ENCODE data around the gene CASQ2. TPM values are rescaled to one million over a fixed set of nuclear protein-coding genes. Genes with fewer than 3 reads are reported as not detected.
"Not testable (repeated sequence)": the region's sequence is repeated elsewhere in the genome, so short reads cannot be mapped to it uniquely, and the experiment has no call there.

The CASQ2 gene
- total RNA-seq, 5 donors from 2014 or later (not counting 1 experiment from before 2014, with no cell fraction given): not detected

- Mint-ChIP-seq H3K27ac (no peak overlapping the region), H3K36me3 (no peaks in the 10 kb centered on the region), H3K4me1 (no peaks in the 10 kb centered on the region), H3K9me3 (peaks cover 0 to 14% (median 6%) of the 10 kb centered on the region in 3 donors), H3K27me3 (peaks cover 27 to 38% of the 10 kb centered on the region in 2 donors), H3K4me3 (no peak overlapping the region)
- Histone ChIP-seq H3K27ac (ENCODE audit: low read length) (no peak overlapping the region), H3K27me3 (replicated peaks in 1 of 2; ENCODE audit: control insufficient read depth in 2 of 2, extremely low read depth in 1 of 2, insufficient read depth in 2 of 2, low read length in 1 of 2) (no peaks in the 10 kb centered on the region), H3K4me1 (ENCODE audit: control insufficient read depth in 1 of 2, extremely low read depth in 1 of 2, insufficient read depth in 2 of 2, low read length in 2 of 2) (no peaks in the 10 kb centered on the region), H3K4me3 (ENCODE audit: control insufficient read depth in 1 of 2, extremely low read depth in 1 of 2, low read length in 1 of 2) (no peak overlapping the region), H3K36me3 (ENCODE audit: control insufficient read depth in 2 of 2, extremely low read depth in 1 of 2, insufficient read depth in 1 of 2, low read length in 1 of 2) (no peaks in the 10 kb centered on the region), H3K9me3 (no peaks in the 10 kb centered on the region)
- ChIA-PET POLR2A (no interaction called here), CTCF (interaction anchor here in 1 of 2 donors (0.6 kb wide), 1 partner anchor 194 kb away, joined by 3 read pairs; no protein-coding TSS in a partner anchor)
- no peak for DNase-seq
- ATAC-seq (replicated peaks in 1 of 4): no peak
Observed at GRCh38 chr1:115783311-115783710, 14.8 kb upstream of the CASQ2 start.

GRCh38 chr1:115782571-115783281 is 14.2 kb upstream of the CASQ2 start:
- ChIA-PET CTCF (no interaction called here), POLR2A (no interaction called here)
- peaks cover 27 to 38% of the 10 kb centered on the region in 2 donors for H3K27me3 Mint-ChIP-seq

GRCh38 chr1:115781851-115782250 is 13.3 kb upstream of the CASQ2 start:
- POLR2A ChIA-PET: interaction anchor here in 1 of 2 donors (0.6 kb wide), 1 partner anchor 180 kb away, joined by 3 read pairs; no protein-coding TSS in a partner anchor
- 80% methylated on average over 1 of the region's 3 CpGs for WGBS (ENCODE audit: insufficient coverage)

More at GRCh38 chr1:115782571-115783281, 14.2 kb upstream of the CASQ2 start:
- ATAC-seq (replicated peaks in 1 of 4) (no peak), DNase-seq (no peak)
- Mint-ChIP-seq H3K9me3 (peaks cover 0 to 14% (median 6%) of the 10 kb centered on the region in 3 donors), H3K4me3 (no peak overlapping the region), H3K36me3 (no peaks in the 10 kb centered on the region), H3K27ac (no peak overlapping the region), H3K4me1 (no peaks in the 10 kb centered on the region)
- Histone ChIP-seq H3K36me3 (ENCODE audit: control insufficient read depth in 2 of 2, extremely low read depth in 1 of 2, insufficient read depth in 1 of 2, low read length in 1 of 2) (no peaks in the 10 kb centered on the region), H3K27me3 (replicated peaks in 1 of 2; ENCODE audit: control insufficient read depth in 2 of 2, extremely low read depth in 1 of 2, insufficient read depth in 2 of 2, low read length in 1 of 2) (no peaks in the 10 kb centered on the region), H3K27ac (ENCODE audit: low read length) (no peak overlapping the region), H3K4me1 (ENCODE audit: control insufficient read depth in 1 of 2, extremely low read depth in 1 of 2, insufficient read depth in 2 of 2, low read length in 2 of 2) (no peaks in the 10 kb centered on the region), H3K9me3 (no peaks in the 10 kb centered on the region), H3K4me3 (ENCODE audit: control insufficient read depth in 1 of 2, extremely low read depth in 1 of 2, low read length in 1 of 2) (no peak overlapping the region)
- no CpG with 5 or more reads among the region's 1 CpG for WGBS (ENCODE audit: insufficient coverage)

GRCh38 chr1:115781343-115781742 is 12.8 kb upstream of the CASQ2 start:
- no peak for DNase-seq
- WGBS (ENCODE audit: insufficient coverage): no CpG with 5 or more reads among the region's 1 CpG
- Mint-ChIP-seq H3K27ac (no peak overlapping the region), H3K9me3 (peaks cover 0 to 7% (median 0%) of the 10 kb centered on the region in 3 donors), H3K4me3 (no peak overlapping the region), H3K27me3 (peaks cover 30 to 40% of the 10 kb centered on the region in 2 donors), H3K4me1 (no peaks in the 10 kb centered on the region), H3K36me3 (no peaks in the 10 kb centered on the region)
- H3K9me3 ChIP-seq: no peaks in the 10 kb centered on the region
- H3K4me1 ChIP-seq (ENCODE audit: control insufficient read depth in 1 of 2, extremely low read depth in 1 of 2, insufficient read depth in 2 of 2, low read length in 2 of 2): no peaks in the 10 kb centered on the region
- CTCF ChIA-PET: no interaction called here
- H3K27ac ChIP-seq (ENCODE audit: low read length): no peak overlapping the region
- no peak for ATAC-seq (replicated peaks in 1 of 4)
- no peaks in the 10 kb centered on the region for H3K36me3 ChIP-seq (ENCODE audit: control insufficient read depth in 2 of 2, extremely low read depth in 1 of 2, insufficient read depth in 1 of 2, low read length in 1 of 2)
- H3K27me3 ChIP-seq (replicated peaks in 1 of 2; ENCODE audit: control insufficient read depth in 2 of 2, extremely low read depth in 1 of 2, insufficient read depth in 2 of 2, low read length in 1 of 2): peaks cover 0 to 3% of the 10 kb centered on the region in 2 experiments
- POLR2A ChIA-PET: interaction anchor here in 1 of 2 donors (0.6 kb wide), 1 partner anchor 181 kb away, joined by 3 read pairs; no protein-coding TSS in a partner anchor
- H3K4me3 ChIP-seq (ENCODE audit: control insufficient read depth in 1 of 2, extremely low read depth in 1 of 2, low read length in 1 of 2): no peak overlapping the region

More at GRCh38 chr1:115781851-115782250, 13.3 kb upstream of the CASQ2 start:
- Mint-ChIP-seq H3K9me3 (peaks cover 0 to 10% (median 2%) of the 10 kb centered on the region in 3 donors), H3K36me3 (no peaks in the 10 kb centered on the region), H3K4me3 (no peak overlapping the region), H3K27me3 (peaks cover 28 to 40% of the 10 kb centered on the region in 2 donors), H3K27ac (no peak overlapping the region), H3K4me1 (no peaks in the 10 kb centered on the region)
- Histone ChIP-seq H3K9me3 (no peaks in the 10 kb centered on the region), H3K27ac (ENCODE audit: low read length) (no peak overlapping the region), H3K36me3 (ENCODE audit: control insufficient read depth in 2 of 2, extremely low read depth in 1 of 2, insufficient read depth in 1 of 2, low read length in 1 of 2) (no peaks in the 10 kb centered on the region), H3K4me1 (ENCODE audit: control insufficient read depth in 1 of 2, extremely low read depth in 1 of 2, insufficient read depth in 2 of 2, low read length in 2 of 2) (no peaks in the 10 kb centered on the region), H3K27me3 (replicated peaks in 1 of 2; ENCODE audit: control insufficient read depth in 2 of 2, extremely low read depth in 1 of 2, insufficient read depth in 2 of 2, low read length in 1 of 2) (peaks cover 0 to 3% of the 10 kb centered on the region in 2 experiments), H3K4me3 (ENCODE audit: control insufficient read depth in 1 of 2, extremely low read depth in 1 of 2, low read length in 1 of 2) (no peak overlapping the region)
- CTCF ChIA-PET: no interaction called here
- ATAC-seq (replicated peaks in 1 of 4): no peak
- DNase-seq: no peak

DNA sequence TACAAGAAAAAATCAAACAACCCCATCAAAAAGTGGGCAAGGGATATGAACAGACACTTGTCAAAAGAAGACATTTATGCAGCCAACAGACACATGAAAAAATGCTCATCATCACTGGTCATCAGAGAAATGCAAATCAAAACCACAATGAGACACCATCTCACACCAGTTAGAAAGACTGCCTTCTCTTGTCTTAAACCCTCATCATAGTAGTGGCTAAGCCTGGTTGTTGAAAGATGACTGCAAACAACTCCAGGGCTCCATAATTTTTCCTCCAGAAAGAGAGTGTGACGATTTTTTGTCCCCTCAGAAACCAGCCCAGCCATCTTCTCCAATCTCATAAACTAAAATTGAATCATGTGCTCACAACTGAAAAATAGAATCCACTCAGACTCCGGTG is 12.1 kb upstream of the CASQ2 start:
- H3K9me3 Mint-ChIP-seq, CTCF ChIA-PET: not testable (repeated sequence)
- H3K27me3 Mint-ChIP-seq: peaks cover 30 to 40% of the 10 kb centered on the region in 2 donors

DNA sequence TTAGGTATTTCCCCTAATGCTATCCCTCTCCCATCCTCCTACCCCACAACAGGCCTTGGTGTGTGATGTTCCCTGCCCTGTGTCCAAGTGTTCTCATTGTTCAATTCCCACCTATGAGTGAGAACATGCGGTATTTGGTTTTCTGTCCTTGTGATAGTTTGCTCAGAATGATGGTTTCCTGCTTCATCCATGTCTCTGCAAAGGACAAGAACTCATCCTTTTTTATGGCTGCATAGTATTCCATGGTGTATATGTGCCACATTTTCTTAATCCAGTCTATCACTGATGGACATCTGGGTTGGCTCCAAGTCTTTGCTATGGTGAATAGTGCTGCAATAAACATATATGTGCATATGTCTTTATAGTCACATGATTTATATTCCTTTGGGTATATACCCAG is 10.6 kb upstream of the CASQ2 start:
- H3K27ac ChIP-seq (ENCODE audit: low read length); H3K27me3 ChIP-seq (replicated peaks in 1 of 2; ENCODE audit: control insufficient read depth in 2 of 2, extremely low read depth in 1 of 2, insufficient read depth in 2 of 2, low read length in 1 of 2); H3K4me1 ChIP-seq (ENCODE audit: control insufficient read depth in 1 of 2, extremely low read depth in 1 of 2, insufficient read depth in 2 of 2, low read length in 2 of 2); H3K27ac Mint-ChIP-seq; H3K4me3 Mint-ChIP-seq; H3K9me3 ChIP-seq; H3K36me3 Mint-ChIP-seq; DNase-seq; H3K4me1 Mint-ChIP-seq; H3K9me3 Mint-ChIP-seq; ATAC-seq (replicated peaks in 1 of 4); H3K36me3 ChIP-seq (ENCODE audit: control insufficient read depth in 2 of 2, extremely low read depth in 1 of 2, insufficient read depth in 1 of 2, low read length in 1 of 2); POLR2A ChIA-PET; H3K4me3 ChIP-seq (ENCODE audit: control insufficient read depth in 1 of 2, extremely low read depth in 1 of 2, low read length in 1 of 2): not testable (repeated sequence)
- WGBS (ENCODE audit: insufficient coverage): no CpG with 5 or more reads among the region's 1 CpG
- CTCF ChIA-PET: interaction anchor here in 1 of 2 donors (0.6 kb wide), 1 partner anchor 726 kb away, joined by 7 read pairs; no protein-coding TSS in a partner anchor
- peaks cover 30 to 44% of the 10 kb centered on the region in 2 donors for H3K27me3 Mint-ChIP-seq

More for the DNA sequence above, 12.1 kb upstream of the CASQ2 start:
- H3K36me3 Mint-ChIP-seq; H3K27me3 ChIP-seq (replicated peaks in 1 of 2; ENCODE audit: control insufficient read depth in 2 of 2, extremely low read depth in 1 of 2, insufficient read depth in 2 of 2, low read length in 1 of 2); H3K4me3 ChIP-seq (ENCODE audit: control insufficient read depth in 1 of 2, extremely low read depth in 1 of 2, low read length in 1 of 2); POLR2A ChIA-PET; H3K9me3 ChIP-seq; ATAC-seq (replicated peaks in 1 of 4); DNase-seq; H3K36me3 ChIP-seq (ENCODE audit: control insufficient read depth in 2 of 2, extremely low read depth in 1 of 2, insufficient read depth in 1 of 2, low read length in 1 of 2); H3K4me3 Mint-ChIP-seq; H3K27ac Mint-ChIP-seq; H3K4me1 ChIP-seq (ENCODE audit: control insufficient read depth in 1 of 2, extremely low read depth in 1 of 2, insufficient read depth in 2 of 2, low read length in 2 of 2); H3K27ac ChIP-seq (ENCODE audit: low read length); H3K4me1 Mint-ChIP-seq: not testable (repeated sequence)
- WGBS (ENCODE audit: insufficient coverage): 100% methylated on average over 1 of the region's 2 CpGs
